Pancreas (tissue), 10 donors: Measurements from ENCODE around the gene CFAP299. TPM values are rescaled to one million over a fixed set of nuclear protein-coding genes. Genes with fewer than 3 reads are reported as not detected.

Experiments
- ATAC-seq, 4 donors: fragments of 200-7000 bp; cut with Tn5 transposase; one replicate each; pipeline versions ENCODE4 v1.8.0 to v1.9.1; 2020; ENCODE audit warnings: mild to moderate bottlenecking in 4 of 4, moderate library complexity in 4 of 4
- DNase-seq, 6 donors: peaks; one replicate each; pipeline ENCODE4 v3.0.0-alpha.2; 2020
- FAIRE-seq: peaks from 2 replicates; lab custom pipeline; 2012; peaks lifted over from hg19 to GRCh38; lab: Jason Lieb, UNC
- H3K27ac ChIP-seq, 4 donors: fragments of 200-600 bp; sonication (generic); 1 replicate in 3 of 4; 2 replicates in 1 of 4; pipeline versions ENCODE4 v1.5.0 to v1.8.0; 2020
- H3K27me3 ChIP-seq, 4 donors: fragments of 200-600 bp; one replicate each; pipeline ENCODE4 v1.8.0; 2021
- H3K36me3 ChIP-seq, 3 donors: fragments of 200-600 bp; sonication (generic) in 1 of 3; one replicate each; pipeline versions ENCODE4 v1.5.0 to v1.8.0; 2020 to 2021
- H3K4me1 ChIP-seq, 3 donors: fragments of 200-600 bp; one replicate each; pipeline ENCODE4 v1.8.0; 2021
- H3K4me3 ChIP-seq, 4 donors: fragments of 200-600 bp; sonication (generic) in 2 of 4; one replicate each; pipeline versions ENCODE4 v1.5.0 to v1.8.0; 2020 to 2021
- H3K9me3 ChIP-seq, 4 donors: fragments of 200-600 bp; one replicate each; pipeline ENCODE4 v1.8.0; 2021
- CTCF ChIP-seq, 4 donors: fragments of 200-600 bp; sonication (generic) in 3 of 4; IDR thresholded peaks; one replicate each; pipeline versions ENCODE4 v1.5.0 to v1.8.0; 2021; ENCODE audit warnings: antibody characterized with exemption in 4 of 4
- WGBS, 2 donors: extraction: QIAGEN DNeasy Blood & Tissue Kit; methylation state at CpG; one replicate each; pipeline ENCODE4 v1.1.7; 2013; 5-methylcytosine and 5-hydroxymethylcytosine counted together
- intact Hi-C, 3 donors: fragments of 100-400 bp; cut with DNase I; formaldehyde crosslinking; loops; one replicate each; pipeline versions ENCODE4 v1.11.1 to v1.14.2; 2022
- polyA plus RNA-seq, 2 donors: library from polyadenylated mRNA; stranded (reverse); fragments of 200-250 nt; gene quantifications; one replicate each; pipeline ENCODE4 v1.2.3, GENCODE V29; 2013
- total RNA-seq, 6 donors: library from RNA; stranded (reverse); fragmentation: NEBNext Ultra II Directional in 4 of 6; extraction: Animal tissue kit (Norgen Biotek cat#: 25700) in 4 of 6; gene quantifications; one replicate each; pipeline versions ENCODE4 v1.2.1 to v1.2.4, GENCODE V29; 2021 to 2023
- donor health status: healthy with polysubstance abuse.
- donor health status: DM: no; HTN: no; CAD: no; lungs with moderate emphysema.
- donor health status: DM: no; HTN: no; CAD: no.
- donor health status: control.
- donor health status: control.
- donor health status: Bipolar disorder and iron deficiency.
- donor health status: DM: yes; HTN: yes; CAD: no.
- donor health status: DM: no; HTN: no; CAD: no.
- donor health status: DM: no; HTN: no; CAD: no.
- donor health status: DM: yes; HTN: yes; CAD: no.

CFAP299 gene
- total and polyA plus RNA-seq, 8 donors: 0.14 TPM; not detected in 7

GRCh38 chr4:80873571-80873970 lies 538.0 kb downstream of the CFAP299 start:
- Histone ChIP-seq H3K27me3 (no peaks in the 10 kb centered on the region), H3K4me1 (no peaks in the 10 kb centered on the region), H3K9me3 (no peaks in the 10 kb centered on the region), H3K36me3 (no peaks in the 10 kb centered on the region), H3K27ac (no peak overlapping the region), H3K4me3 (no peak overlapping the region)
- no peak for ATAC-seq
- intact Hi-C loops: no loop called here
- no peak for TF ChIP-seq CTCF (IDR thresholded peaks at IDR 0.05)
- FAIRE-seq: no peak
- no peak for DNase-seq
- WGBS, 2 donors: 54 to 66% methylated on average over 1 of the region's 1 CpG

GRCh38 chr4:80874979-80875378 lies 539.4 kb downstream of the CFAP299 start:
- FAIRE-seq: no peak
- 86 to 91% methylated on average over 2 of the region's 2 CpGs for WGBS, 2 donors
- ATAC-seq: no peak

GRCh38 chr4:80875642-80876041 lies 540.1 kb downstream of the CFAP299 start:
- H3K4me1 ChIP-seq: no peaks in the 10 kb centered on the region
- FAIRE-seq: no peak

More at GRCh38 chr4:80874979-80875378, 539.4 kb downstream of the CFAP299 start:
- no peak overlapping the region for H3K4me3 ChIP-seq
- DNase-seq: no peak
- no peaks in the 10 kb centered on the region for H3K27me3 ChIP-seq
- H3K36me3 ChIP-seq: no peaks in the 10 kb centered on the region
- H3K27ac ChIP-seq: no peak overlapping the region
- intact Hi-C loops: no loop called here
- H3K4me1 ChIP-seq: no peaks in the 10 kb centered on the region
- H3K9me3 ChIP-seq: no peaks in the 10 kb centered on the region
- TF ChIP-seq CTCF (IDR thresholded peaks at IDR 0.05): no peak

GRCh38 chr4:80876810-80877209 lies 541.3 kb downstream of the CFAP299 start:
- no peak for FAIRE-seq
- Histone ChIP-seq H3K4me1 (no peaks in the 10 kb centered on the region), H3K9me3 (no peaks in the 10 kb centered on the region), H3K27ac (no peak overlapping the region), H3K27me3 (no peaks in the 10 kb centered on the region), H3K4me3 (no peak overlapping the region), H3K36me3 (no peaks in the 10 kb centered on the region)
- intact Hi-C loops: no loop called here
- ATAC-seq: peak in 1 of 4 donors; percentile 17
- no peak for DNase-seq
- TF ChIP-seq CTCF (IDR thresholded peaks at IDR 0.05): no peak

More at GRCh38 chr4:80875642-80876041, 540.1 kb downstream of the CFAP299 start:
- no peaks in the 10 kb centered on the region for H3K9me3 ChIP-seq
- no peak overlapping the region for H3K27ac ChIP-seq
- ATAC-seq (no peak), DNase-seq (no peak)
- TF ChIP-seq CTCF (IDR thresholded peaks at IDR 0.05): no peak
- WGBS, 2 donors: 68 to 78% methylated on average over 3 of the region's 3 CpGs
- H3K27me3 ChIP-seq: no peaks in the 10 kb centered on the region
- no peak overlapping the region for H3K4me3 ChIP-seq
- intact Hi-C loops: no loop called here
- no peaks in the 10 kb centered on the region for H3K36me3 ChIP-seq

GRCh38 chr4:80878218-80878617 lies 542.7 kb downstream of the CFAP299 start:
- Histone ChIP-seq H3K36me3 (no peaks in the 10 kb centered on the region), H3K9me3 (no peaks in the 10 kb centered on the region), H3K27me3 (no peaks in the 10 kb centered on the region), H3K4me1 (no peaks in the 10 kb centered on the region), H3K4me3 (no peak overlapping the region), H3K27ac (no peak overlapping the region)
- no peak for TF ChIP-seq CTCF (IDR thresholded peaks at IDR 0.05)
- intact Hi-C loops: no loop called here
- no peak for FAIRE-seq
- WGBS, 2 donors: 5 to 19% methylated on average over 1 of the region's 1 CpG
- no peak for DNase-seq
- no peak for ATAC-seq
